SW 1271 (cell line): ENCODE results near the gene AHI1.
"Not testable (repeated sequence)": the region's sequence is repeated elsewhere in the genome, so short reads cannot be mapped to it uniquely, and the experiment has no call there.

Experiments used
- DNase-seq, 2 experiments: peaks; one replicate each; lab custom pipeline; 2025; lab: John Stamatoyannopoulos, UW

Gene AHI1

DNA sequence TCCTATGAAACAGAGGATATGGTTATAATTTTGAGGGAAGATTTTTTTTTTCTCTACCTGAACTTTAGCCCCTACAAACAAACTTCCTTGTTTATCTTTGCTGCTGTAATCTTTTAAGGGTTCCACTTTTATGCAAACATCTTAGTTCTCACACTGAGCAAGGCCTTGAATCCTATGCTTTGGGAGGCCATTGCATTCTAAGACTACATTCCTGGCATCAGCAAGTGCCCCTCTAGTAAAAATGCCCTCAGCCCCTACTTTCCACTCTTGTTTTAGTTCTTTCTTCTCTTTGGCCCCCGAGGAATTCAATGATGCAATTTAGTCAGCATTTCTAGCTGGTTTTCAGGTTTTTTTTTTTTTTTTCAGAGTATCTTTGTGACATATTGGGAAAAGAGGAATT lies 8.1 kb upstream of the AHI1 start:
- no peak for DNase-seq

DNA sequence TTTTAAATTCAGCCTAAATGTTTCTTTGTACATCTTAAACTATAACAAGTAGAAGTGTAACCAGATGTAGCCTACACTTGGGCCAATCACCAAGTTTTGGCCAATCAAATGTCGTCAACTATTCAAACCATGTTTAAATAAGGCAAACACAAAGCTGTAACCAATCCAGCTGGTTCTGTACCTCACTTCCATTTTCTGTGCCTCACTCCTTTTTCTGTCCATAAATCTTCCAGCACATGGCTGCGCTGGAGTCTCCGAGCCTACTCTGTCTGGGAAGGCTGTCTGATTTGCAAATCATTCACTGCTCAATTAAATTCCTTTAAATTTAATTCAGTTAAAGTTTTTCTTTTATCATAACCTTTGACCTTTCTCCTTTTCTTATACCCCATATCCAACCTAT lies 7.7 kb upstream of the AHI1 start:
- DNase-seq, result no peak

DNA sequence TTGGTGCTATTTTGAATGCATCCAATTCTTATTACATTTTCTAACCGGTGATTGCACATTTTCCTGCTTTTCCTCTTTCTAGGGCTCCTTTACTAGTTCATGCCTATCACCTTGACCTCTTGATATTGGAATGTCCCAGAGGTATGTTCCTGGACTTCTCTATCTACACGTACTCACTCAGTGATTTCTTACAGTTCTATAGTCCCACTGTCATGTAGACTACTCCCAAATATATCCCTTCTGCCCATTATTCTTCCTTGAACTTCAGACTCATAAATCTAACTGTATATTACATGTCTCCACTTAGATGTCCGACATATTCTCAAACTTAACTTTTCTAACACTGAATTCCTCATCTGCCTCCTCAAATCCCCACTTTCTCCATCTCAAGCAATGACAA lies 7.2 kb upstream of the AHI1 start:
- DNase-seq, result no peak

DNA sequence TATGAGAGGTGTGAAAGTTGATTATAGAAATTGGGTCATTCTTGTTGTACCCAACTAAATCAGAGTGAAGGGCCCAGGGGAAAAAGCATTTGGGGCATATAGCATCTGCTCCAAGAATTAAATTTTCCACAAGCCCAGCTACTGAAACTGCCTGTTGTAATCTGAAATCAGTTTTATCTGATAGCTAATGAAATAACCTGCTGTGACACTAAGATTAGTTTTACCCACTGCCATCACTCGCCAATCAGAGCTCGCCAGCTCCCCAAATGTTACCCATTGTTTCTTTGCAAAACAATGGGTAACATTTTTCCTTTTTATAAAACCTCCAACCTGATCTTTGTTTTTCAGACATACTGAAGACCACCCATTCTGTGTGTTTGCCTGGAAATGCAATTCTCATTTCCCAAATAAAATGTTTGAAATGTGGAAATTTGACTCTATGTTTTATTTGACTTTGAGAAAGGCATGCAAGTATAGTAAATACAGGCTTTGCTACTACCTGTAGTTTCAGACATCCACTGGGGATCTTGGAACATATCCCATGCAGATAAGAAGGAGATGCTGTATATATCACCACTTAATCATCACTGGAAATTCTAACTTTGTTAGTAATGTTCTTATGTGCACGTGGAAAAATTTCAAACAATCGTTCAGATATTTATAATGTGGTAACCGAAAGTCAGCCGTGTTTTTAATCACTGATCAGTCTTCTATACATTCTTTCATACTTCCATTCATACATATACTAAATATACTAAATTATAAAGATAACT lies 6.3 kb upstream of the AHI1 start:
- no peak for DNase-seq

DNA sequence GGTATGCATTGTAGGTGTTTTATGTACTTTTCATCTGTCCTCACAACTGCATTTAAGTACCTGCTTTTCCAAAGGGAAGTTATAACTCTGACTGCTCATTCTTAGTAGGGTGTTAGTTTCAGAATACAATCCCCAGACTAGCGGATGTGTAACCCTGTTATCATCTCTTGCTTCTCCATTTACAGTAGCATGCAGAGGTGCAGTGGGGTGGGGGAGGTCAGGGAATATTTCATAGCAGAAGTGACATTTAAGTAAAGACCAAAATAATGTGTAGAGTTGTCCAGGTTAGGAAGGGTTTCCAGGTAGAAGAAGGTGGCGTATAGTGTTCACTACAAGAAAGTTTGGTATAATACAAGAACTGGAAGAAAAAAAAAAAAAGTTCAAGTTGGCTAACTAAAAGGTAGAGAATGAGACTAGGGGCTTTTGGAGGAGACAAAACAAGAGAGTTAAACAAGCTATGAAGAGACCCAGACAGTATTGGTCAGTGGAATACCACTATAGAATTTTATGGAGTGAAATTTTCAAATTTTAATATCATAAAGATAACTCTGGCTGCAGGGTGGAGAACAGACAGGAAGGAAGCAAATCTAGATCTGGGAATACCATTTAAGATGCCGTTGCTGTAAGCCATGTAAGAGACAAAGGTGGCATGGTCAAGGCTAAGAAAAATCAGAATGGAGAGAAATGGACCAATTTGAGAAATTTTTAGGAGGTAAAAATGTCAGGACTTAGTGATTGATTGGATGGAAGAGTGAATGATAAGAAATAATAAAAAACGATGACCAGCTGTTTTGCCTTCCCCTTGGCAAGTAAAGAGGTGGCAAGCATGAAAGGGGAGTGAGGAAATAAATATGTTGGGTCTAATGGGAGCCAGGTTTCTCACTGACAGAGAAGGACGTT lies 2.2 kb upstream of the AHI1 start:
- no peak for DNase-seq

DNA sequence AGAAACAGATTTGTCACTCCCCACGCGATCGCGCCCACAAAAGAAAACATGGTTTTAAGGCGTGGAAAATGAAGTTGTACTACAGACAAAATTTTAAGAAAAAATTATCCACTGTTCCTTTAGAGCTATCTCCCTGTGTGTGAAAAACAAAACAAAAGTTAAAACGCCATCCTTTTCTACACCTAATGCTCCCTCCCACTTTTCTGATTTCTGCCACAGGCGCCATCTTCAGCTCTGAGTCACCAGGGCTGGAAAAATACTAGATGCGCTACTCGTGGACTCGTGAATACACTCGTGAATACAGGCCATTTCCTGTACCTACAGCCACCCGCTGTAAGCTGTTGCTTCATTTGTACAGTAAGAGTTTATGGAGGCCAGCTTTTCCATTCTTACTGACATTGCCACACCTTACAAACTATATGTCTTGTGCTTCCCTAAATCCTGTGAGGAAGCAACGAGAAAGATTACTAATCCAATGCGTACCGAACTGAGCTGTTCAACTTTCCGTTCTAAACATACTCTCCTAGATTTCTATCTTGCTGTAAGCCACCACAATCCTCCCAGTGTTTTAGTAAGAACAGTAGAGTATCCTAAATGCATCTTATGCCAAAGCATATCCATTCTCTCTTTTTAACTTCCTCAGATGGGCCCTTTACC lies 773 bp upstream of the AHI1 start:
- peak; percentile 73 to 87 for DNase-seq

DNA sequence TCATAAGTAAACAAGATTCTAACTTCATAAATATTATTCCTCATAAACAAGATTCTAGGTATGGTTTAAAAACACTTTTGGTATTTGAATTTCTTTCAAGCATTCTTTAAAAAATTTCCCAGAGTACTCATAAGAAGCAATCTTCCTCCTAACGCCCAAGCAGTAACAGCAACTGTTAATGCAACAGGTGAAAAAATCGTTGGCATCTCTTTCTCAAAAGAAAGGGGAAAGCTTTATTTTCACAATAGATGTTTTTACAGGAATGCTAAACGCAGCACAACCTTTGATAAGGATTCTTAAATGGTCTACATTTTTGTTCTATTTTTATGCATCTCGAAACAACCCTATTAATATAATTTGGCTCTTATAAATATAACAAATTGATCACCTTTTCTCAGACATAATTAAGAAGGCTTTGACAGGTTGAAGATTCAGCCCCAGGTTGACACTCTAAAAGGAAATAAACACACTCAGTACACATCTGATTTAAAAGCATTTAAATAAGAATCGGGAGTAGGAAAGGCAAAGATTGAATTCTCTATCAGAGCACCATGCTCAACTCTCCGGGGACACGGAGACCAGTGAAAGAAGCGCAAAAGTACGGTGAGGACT lies 634 bp downstream of the AHI1 start:
- DNase-seq, result no peak

DNA sequence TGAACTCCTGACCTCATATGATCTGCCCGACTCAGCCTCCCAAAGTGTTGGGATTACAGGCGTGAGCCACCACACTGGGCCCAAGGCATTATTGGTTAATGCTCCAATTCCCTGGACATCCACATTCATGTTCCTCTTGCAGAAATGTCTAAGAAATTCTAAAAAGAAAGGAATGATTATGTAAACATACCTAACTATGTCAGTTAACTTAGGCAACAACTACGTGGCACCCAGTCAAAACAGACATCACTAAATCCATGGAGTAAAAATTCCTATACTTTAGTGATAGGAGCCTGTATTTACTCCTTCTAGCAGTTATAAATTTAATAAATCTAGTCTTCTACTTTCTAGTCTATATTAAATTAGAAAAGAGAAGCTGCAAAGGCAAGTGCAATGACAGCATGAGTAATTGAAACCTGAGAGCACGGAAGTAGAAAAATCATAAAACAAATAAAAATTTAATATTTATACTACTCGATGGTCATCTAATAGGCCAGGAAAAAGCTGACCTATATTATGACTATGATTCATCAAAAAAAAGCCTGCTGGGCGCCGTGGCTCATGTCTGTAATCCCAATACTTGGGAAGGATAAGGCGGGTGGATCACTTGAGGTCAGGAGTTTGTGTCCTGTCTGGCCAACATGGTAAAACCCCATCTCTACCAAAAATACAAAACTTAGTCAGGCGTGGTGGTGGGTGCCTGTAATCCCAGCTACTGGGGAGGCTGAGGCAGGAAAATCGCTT lies 4.2 kb downstream of the AHI1 start:
- DNase-seq, result no peak

DNA sequence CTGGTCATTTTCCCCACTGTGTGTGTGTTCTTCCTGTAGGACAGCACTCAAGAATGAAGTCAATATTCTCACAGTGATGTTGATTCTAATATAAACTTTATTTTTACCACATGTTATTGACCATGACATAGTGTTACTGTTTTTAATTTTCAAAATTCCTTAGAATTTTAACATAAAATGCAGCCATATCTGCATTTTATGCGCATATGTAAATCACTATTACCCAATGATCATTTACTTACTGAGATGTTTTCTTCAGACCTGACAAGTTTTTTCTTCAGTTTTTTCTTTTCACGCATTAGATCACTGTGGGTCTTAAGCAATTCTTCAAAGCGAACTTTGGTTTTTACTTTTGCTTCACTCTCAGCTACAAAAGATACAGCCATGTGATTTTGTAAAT lies 7.2 kb downstream of the AHI1 start:
- DNase-seq, result no peak

DNA sequence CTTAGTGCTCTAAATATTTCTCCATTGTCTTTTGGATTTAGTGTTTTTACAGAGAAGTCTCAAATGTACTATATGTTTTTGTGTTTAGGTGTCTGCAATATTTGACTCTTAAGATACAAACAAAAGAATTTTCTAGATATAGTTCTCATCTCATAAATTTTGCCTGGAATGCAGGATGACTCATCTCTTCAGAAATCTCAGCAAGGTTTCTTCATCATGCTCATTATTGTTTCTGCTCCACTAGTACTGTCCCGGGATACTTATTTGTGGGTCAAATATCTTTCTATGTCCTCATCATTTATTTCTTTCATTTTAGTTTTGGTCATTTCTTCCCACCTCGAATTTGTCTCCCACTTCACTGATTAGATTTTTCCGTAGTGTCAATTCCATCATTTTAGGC lies 9.5 kb downstream of the AHI1 start:
- DNase-seq, result peak in 1 of 2 experiments; percentile 48

DNA sequence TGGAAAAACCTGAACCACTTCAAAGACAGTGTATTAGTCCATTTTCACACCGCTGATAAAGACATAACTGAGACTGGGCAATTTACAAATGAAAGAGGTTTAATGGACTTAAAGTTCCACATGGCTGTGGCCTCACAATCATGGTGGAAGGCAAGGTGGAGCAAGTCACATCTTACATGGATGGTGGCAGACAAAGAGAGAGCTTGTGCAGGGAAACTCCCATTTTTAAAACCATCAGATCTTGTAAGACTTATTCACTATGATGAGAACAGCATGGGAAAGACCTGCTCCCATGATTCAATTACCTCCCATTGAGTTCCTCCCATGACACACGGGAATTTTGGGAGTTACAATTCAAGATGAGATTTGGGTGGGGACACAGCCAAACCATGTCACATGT lies 13.6 kb downstream of the AHI1 start:
- not testable (repeated sequence) for DNase-seq

DNA sequence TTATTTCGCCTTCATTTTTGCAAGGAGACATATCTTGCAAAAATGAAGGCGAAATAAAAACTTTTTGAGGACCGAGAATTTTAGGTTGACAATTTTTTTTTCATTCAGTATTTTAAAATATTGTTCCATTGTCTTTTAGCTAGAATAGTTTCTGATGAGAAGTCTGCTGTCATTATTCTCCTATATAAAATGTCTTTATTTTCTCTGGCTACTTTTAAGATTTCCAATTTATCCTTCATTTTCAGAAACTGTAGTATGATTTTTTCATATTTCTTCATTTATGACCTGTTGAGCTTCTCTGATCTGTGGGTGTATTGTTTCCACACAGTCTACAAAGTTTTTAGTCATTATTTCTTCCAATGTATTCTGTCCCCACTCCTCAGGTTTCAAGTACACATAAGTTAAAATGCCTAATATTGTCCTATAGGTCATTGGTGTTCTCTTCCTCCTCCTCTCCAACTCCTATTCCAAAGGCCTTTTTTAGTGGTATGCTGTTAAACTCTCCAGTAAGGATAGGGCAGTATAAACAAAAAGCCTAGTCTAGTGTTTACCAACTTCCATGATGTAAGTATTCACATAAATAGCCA lies 15.7 kb downstream of the AHI1 start:
- DNase-seq, result peak in 1 of 2 experiments; percentile 15

DNA sequence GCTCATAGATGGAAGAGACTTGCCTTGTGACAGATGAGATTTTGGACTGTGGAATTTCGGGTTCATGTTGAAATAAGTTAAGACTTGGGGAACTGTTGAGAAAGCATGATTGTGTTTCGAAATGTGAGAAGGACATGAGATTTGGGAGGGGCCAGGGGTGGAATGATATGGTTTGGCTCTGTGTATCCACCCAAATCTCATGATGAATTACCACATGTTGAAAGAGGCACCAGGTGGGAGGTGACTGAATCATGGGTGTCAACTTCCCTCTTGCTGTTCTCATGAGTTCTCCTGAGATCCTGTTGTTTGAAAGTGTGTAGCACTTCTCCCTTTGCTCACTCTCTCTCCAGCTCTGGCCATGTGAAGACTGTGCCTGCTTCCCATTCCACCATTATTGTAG lies 17.9 kb downstream of the AHI1 start:
- DNase-seq, result no peak

DNA sequence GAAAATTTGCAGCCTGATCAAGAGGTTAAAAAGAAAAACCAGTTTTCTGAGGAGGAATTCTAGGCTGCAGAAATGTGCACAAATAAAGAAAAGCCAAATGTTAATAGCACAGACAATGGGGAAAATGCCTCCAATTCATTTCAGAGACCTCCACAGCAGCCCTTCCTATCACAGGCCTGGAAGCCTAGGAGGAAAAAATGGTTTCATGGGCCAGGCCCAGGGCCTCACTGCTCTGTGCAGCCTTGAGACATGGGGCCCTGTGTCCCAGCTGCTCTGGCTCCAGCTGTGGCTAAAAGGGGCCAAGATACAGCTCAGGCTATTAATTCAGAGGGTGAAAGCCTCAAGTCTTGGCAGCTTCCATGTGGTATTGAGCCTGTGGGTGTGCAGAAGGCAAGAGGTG lies 18.9 kb downstream of the AHI1 start:
- DNase-seq, result no peak

DNA sequence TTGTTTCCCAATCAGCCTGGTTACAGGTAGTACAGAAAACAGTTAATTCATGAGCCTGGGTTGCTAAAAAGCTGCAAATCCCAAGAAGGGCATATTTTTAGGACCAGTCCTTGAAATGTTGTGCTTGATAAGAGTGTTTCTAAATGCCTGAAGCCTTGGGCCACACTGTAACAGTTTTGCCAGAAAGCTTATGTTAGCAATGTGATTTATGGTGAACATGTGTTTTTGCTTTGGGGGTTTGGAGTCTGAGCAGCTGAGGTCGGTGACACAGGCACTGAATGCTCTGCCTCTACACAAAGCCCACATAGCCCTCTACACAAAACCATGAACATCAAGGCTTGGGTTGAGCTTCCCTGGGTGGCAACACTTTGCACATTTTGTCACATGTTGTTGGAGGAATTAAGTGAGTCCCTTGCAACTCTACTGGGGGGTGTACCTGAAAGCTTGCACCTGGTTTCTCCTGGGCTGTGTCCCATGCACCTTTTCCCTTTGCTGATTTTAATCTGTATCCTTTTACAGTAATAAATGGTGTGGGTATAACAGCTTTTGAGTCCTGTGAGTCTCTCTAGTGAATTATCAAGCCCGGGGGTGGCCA lies 22.2 kb downstream of the AHI1 start:
- no peak for DNase-seq

DNA sequence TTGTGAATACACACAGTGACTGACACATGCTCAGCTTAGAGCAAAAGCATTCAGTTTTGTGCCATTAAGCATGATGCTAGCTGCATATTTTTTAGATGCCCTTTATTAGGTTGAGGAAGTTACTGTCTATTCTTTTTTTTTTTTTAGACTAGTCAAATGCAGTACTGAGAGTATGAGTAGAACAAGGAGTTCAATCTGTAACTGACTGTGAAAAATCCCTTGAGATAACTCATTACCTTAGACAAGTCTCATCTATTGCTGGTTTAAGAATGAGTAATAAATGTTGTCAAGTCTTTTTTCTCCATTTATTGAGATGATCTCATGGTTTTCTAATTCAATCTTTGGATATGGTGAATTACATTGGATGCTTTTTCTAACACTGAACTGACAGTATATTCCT lies 23.2 kb downstream of the AHI1 start:
- no peak for DNase-seq

DNA sequence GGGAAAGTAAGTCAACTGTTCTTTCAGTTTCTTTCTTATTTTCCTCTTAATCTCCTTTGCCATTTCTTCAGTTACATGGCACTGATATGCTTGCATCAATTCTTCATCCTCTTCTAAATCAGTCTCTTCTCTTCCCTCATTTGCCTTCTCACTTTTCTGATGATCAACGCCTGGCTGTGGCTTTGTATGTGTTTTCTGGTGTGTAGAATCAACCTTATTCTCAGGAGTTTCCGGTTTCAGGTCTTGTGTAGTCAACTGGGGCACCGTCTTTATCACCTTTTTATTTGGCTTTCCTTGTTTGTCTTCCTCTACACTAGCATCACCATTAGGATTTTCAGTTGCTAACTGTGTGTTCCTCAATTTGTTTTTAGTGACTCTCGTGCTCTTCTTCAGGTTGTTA lies 31.6 kb downstream of the AHI1 start:
- no peak for DNase-seq

DNA sequence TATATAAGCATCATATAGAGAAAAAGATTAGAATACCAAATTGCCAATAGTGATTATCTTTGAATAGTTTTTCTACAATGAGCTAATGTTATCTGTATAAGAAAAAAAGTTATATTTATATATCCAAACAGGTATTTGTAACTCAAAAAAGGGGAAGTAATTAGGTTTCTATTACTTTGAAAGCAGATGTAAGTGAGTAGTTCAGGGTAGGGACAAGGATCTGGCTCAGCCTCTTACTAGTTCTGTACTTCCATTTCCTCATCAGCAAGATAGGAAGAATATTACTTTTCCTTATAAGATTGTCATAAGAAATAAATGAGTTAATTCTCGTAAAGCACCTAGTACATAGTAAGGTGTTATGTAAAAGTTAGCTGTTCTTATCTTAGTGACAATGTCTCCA lies 32.2 kb downstream of the AHI1 start:
- DNase-seq, result no peak

DNA sequence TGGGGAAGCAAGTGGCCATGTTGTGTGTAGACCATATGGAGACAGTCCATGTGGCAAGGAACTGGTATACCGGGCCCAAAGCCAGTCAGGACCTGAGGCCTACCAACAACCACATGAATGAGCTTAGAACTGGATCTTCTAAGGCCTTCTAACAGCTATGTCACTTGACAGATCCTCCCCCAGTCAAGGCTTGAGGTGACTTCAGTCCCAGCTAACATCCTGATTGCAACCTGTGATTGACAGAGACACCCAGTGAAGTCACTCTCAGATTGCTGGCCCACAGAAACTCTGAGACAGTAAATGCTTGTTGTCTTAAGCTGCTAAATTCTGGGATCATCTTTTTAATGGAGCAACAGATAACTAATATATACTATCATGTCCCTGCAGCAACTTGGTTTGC lies 32.9 kb downstream of the AHI1 start:
- DNase-seq, result no peak

DNA sequence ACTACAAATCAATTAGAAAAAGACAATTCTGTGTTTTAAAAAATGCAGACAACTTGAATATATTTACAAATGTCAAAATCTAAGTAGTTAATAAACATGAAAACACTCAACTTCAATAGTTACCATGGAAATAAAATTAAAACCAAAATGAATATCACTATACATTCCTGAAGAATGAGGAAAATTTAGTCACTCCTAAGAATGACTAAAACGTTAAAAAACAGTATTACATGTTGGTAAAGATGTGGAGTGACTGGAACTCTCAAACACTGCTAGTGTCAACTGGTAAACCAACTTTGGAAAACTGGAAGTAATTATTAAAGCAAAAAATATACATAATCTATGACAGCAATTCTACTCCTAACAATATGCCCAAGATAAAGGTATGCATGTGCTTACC lies 36.3 kb downstream of the AHI1 start:
- DNase-seq, result no peak

DNA sequence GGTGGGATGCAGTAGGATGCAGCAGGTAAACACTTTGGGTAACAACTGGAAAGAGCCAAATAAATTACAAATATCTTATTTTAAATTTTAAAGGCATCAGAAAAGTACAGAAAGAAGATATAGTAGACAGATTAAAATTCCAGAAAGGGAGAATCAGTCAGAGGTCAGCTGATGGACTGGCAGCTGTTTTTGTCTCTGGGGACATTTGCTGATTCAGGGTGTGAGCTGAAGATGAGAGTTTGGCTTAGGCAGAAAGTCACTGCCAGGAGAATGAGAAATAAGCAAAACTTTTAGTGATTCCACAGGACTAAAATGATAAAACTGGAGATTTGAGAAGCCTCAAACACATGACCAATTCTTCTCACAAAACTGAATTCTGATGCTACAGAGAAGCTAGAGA lies 39.5 kb downstream of the AHI1 start:
- no peak for DNase-seq
